ENCODE results near the gene STAT5A. TPM values are rescaled to one million over a fixed set of nuclear protein-coding genes. Genes with fewer than 3 reads are reported as not detected.
"Not testable (repeated sequence)": the region's sequence is repeated elsewhere in the genome, so short reads cannot be mapped to it uniquely, and the experiment has no call there.

The STAT5A gene
- total RNA-seq, 1 donor from 2014 or later: 2.9 TPM

DNA sequence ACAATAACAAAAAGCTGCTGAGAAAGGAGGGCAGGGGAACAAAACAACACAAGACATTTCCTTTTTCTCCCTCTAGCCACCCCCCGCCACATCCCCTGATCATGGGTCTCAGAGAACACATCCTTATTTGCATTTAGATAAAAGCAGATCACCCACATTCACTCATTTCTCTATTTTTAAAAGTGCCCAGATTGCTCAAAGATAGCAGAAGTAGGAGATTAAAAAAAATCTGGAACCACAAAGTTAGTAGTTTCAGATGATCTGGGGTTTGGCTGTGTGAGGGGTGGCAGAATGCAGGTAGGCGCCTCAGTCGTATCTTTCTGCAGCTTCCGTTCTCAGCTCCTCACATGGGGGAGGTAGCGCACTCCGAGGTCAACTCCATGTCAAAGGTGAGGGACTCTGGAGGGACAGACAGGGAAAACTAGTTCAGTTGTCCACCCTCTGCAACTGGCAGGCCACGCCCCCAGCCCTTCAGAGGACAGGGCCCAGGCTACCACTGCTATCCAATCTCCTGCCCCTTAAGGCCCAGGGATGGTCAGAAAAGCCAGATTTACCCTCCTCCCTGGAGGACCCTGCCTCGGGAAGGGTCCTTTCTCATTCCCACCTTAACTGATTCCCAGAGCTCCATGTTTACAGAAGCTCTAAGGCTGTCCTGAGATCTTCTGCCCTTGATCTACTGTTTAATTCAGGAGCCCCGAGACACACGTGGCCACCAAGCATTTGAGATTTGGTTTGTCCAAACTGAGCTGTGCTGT, 27.3 kb downstream of the STAT5A start:
- no peak overlapping the region for H3K4me3 Mint-ChIP-seq
- no peaks in the 10 kb centered on the region for H3K27me3 Mint-ChIP-seq (ENCODE audit: low read depth)
- DNase-seq (ENCODE audit: low read depth, low spot score): no peak
- no peak overlapping the region for H3K27ac Mint-ChIP-seq (ENCODE audit: unreplicated experiment)
- TF ChIP-seq CTCF (conservative IDR thresholded peaks at IDR 0.05): no peak
- H3K36me3 Mint-ChIP-seq (ENCODE audit: low read depth): peaks cover 11% of the 10 kb centered on the region
- no peaks in the 10 kb centered on the region for H3K9me3 Mint-ChIP-seq
- H3K4me1 Mint-ChIP-seq: peaks cover 51% of the 10 kb centered on the region

GRCh38 chr17:42316755-42317154, 28.5 kb downstream of the STAT5A start:
- Mint-ChIP-seq H3K4me1 (peaks cover 39% of the 10 kb centered on the region), H3K4me3 (no peak overlapping the region), H3K27me3 (ENCODE audit: low read depth) (no peaks in the 10 kb centered on the region), H3K9me3 (no peaks in the 10 kb centered on the region), H3K27ac (ENCODE audit: unreplicated experiment) (no peak overlapping the region), H3K36me3 (ENCODE audit: low read depth) (peaks cover 11% of the 10 kb centered on the region)
- no peak for TF ChIP-seq CTCF (conservative IDR thresholded peaks at IDR 0.05)
- DNase-seq (ENCODE audit: low read depth, low spot score): no peak

DNA sequence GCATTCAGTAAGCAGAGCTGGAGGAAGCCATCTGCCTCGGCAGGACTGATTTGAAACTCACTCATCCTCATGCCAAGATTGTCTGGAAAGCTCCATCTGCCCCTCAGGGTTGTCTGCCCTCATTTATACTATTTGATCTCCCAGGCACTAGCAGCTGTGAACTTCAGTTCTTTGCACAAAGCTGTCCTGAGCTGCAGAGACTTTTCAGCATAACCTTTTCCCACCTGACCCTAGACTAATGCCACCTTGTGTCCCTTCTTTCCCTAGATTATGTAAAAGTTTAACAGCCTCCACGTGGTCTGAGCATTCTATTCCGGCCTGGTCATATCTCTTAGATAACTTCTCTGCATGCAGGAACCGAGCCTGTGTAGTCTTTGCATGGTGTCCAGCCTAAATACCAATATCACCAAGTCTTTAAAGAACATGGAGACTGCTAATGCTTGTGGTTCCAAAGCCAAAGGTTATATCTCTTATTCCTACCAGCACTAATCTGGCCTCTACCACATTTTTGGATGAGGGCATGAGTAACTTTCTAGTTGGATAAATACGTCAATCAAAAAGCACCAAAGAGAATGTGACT, 29.1 kb downstream of the STAT5A start:
- no peak overlapping the region for H3K4me3 Mint-ChIP-seq
- no peaks in the 10 kb centered on the region for H3K27me3 Mint-ChIP-seq (ENCODE audit: low read depth)
- H3K36me3 Mint-ChIP-seq (ENCODE audit: low read depth): peaks cover 11% of the 10 kb centered on the region
- TF ChIP-seq CTCF (conservative IDR thresholded peaks at IDR 0.05): no peak
- H3K4me1 Mint-ChIP-seq: peaks cover 35% of the 10 kb centered on the region
- no peaks in the 10 kb centered on the region for H3K9me3 Mint-ChIP-seq
- no peak for DNase-seq (ENCODE audit: low read depth, low spot score)
- H3K27ac Mint-ChIP-seq (ENCODE audit: unreplicated experiment): no peak overlapping the region

DNA sequence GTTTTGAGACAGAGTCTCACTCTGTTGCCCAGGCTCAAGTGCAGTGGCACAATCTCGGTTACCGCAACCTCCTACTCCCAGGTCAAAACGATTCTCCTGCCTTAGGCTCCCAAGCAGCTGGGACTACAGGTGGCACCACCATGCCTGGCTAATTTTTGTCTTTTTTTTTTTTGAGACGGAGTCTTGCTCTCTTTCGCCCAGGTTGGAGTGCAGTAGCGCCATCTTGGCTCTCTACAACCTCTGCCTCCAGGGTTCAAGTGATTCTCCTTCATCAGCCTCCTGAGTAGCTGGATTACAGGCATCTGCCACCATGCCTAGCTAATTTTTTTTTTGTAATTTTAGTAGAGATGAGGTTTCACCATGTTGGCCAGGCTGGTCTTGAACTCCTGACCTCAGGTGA, 29.7 kb downstream of the STAT5A start:
- not testable (repeated sequence) for DNase-seq (ENCODE audit: low read depth, low spot score); H3K4me3 Mint-ChIP-seq; H3K27me3 Mint-ChIP-seq (ENCODE audit: low read depth); H3K27ac Mint-ChIP-seq (ENCODE audit: unreplicated experiment); H3K9me3 Mint-ChIP-seq
- peaks cover 40% of the 10 kb centered on the region for H3K4me1 Mint-ChIP-seq
- peaks cover 11% of the 10 kb centered on the region for H3K36me3 Mint-ChIP-seq (ENCODE audit: low read depth)

- Mint-ChIP-seq H3K36me3 (ENCODE audit: low read depth) (peaks cover 7% of the 10 kb centered on the region), H3K4me3 (no peak overlapping the region), H3K4me1 (peaks cover 24% of the 10 kb centered on the region), H3K9me3 (no peaks in the 10 kb centered on the region), H3K27ac (ENCODE audit: unreplicated experiment) (no peak overlapping the region), H3K27me3 (ENCODE audit: low read depth) (no peaks in the 10 kb centered on the region)
- no peak for TF ChIP-seq CTCF (conservative IDR thresholded peaks at IDR 0.05)
- DNase-seq (ENCODE audit: low read depth, low spot score): no peak
Measured at GRCh38 chr17:42321555-42321954, 33.3 kb downstream of the STAT5A start.
